GM12878 (cell line): Measurements from ENCODE around the gene CTAG1A.

Source experiments
- BACH1 ChIP-seq: fragments of 450-650 bp; IDR thresholded peaks from 2 replicates; pipeline ENCODE4 v1.6.1; 2017; ENCODE audit warnings: mild to moderate bottlenecking, borderline replicate concordance
- CBFB ChIP-seq: IDR thresholded peaks from 2 replicates; pipeline ENCODE4 v1.6.1; 2016; ENCODE audit warnings: antibody characterized with exemption, low read depth
- CHD2 ChIP-seq: IDR thresholded peaks from 2 replicates; pipeline ENCODE4 v1.6.1; 2011; ENCODE audit warnings: low read depth, low read length, improper control_type of control experiment, borderline replicate concordance
- POLR2A ChIP-seq: IDR thresholded peaks from 2 replicates; pipeline ENCODE4 v1.6.1; 2011; ENCODE audit warnings: low read depth, mild to moderate bottlenecking, low read length
- YBX1 ChIP-seq: fragments of 450-650 bp; IDR thresholded peaks from 2 replicates; pipeline ENCODE4 v1.6.1; 2016; ENCODE audit warnings: antibody characterized with exemption
- TF ChIP-seq, protein P1 (sequence below): IDR thresholded peaks from 2 replicates; pipeline ENCODE4 v1.6.1; 2011; ENCODE audit warnings: low read depth, low read length, improper control_type of control experiment, borderline replicate concordance
- TF ChIP-seq, protein P2 (sequence below): IDR thresholded peaks from 2 replicates; pipeline ENCODE4 v1.6.1; 2012; ENCODE audit warnings: low read depth, low read length, improper control_type of control experiment
- TF ChIP-seq, protein P3 (sequence below): IDR thresholded peaks from 2 replicates; pipeline ENCODE4 v1.6.1; 2012; ENCODE audit warnings: low read length, inconsistent platforms

DNA sequence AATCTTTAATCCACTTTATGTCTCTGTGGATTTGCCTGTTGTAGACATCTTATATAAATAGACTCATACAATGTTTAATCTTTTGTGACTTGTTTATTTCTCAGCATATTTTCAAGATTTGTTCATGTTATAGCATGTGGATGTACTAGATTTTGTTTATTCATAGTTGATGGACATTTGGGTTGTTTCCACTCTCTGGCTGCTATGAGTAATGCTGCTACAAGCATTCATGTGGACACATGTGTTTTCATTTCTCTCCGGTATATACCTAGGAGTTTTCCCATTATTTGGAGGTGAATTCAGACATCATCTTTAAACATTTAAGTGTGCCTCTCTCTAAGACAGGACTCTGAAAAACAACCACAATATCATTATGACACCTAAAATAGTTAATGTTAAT, 35.2 kb upstream of the CTAG1A start:
- TF ChIP-seq POLR2A, result no peak
- TF ChIP-seq, protein P1, sequence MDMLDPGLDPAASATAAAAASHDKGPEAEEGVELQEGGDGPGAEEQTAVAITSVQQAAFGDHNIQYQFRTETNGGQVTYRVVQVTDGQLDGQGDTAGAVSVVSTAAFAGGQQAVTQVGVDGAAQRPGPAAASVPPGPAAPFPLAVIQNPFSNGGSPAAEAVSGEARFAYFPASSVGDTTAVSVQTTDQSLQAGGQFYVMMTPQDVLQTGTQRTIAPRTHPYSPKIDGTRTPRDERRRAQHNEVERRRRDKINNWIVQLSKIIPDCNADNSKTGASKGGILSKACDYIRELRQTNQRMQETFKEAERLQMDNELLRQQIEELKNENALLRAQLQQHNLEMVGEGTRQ, result no peak
- no peak for TF ChIP-seq YBX1
- TF ChIP-seq, protein P2, sequence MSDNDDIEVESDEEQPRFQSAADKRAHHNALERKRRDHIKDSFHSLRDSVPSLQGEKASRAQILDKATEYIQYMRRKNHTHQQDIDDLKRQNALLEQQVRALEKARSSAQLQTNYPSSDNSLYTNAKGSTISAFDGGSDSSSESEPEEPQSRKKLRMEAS, result no peak
- no peak for TF ChIP-seq CHD2
- TF ChIP-seq BACH1, result no peak
- TF ChIP-seq, protein P3, sequence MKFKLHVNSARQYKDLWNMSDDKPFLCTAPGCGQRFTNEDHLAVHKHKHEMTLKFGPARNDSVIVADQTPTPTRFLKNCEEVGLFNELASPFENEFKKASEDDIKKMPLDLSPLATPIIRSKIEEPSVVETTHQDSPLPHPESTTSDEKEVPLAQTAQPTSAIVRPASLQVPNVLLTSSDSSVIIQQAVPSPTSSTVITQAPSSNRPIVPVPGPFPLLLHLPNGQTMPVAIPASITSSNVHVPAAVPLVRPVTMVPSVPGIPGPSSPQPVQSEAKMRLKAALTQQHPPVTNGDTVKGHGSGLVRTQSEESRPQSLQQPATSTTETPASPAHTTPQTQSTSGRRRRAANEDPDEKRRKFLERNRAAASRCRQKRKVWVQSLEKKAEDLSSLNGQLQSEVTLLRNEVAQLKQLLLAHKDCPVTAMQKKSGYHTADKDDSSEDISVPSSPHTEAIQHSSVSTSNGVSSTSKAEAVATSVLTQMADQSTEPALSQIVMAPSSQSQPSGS, result no peak
- no peak for TF ChIP-seq CBFB
